Bronchial epithelial cell (primary cell): ENCODE measurements around the gene EYA2. TPM values are rescaled to one million over a fixed set of nuclear protein-coding genes. Genes with fewer than 3 reads are reported as not detected.

Source experiments
- DNase-seq: peaks from one replicate; pipeline ENCODE4 v3.0.0-alpha.2; 2010; ENCODE audit warnings: low read depth
- FAIRE-seq: peaks from 2 replicates; lab custom pipeline; 2011; peaks lifted over from hg19 to GRCh38; lab: Jason Lieb, UNC
- H3K27me3 ChIP-seq: 2 replicates; pipeline ENCODE4 v1.5.1; 2011; ENCODE audit warnings: low read length; ENCODE audit not compliant: control insufficient read depth, insufficient read depth
- H3K36me3 ChIP-seq: 2 replicates; pipeline ENCODE4 v1.5.1; 2011; ENCODE audit warnings: low read length; ENCODE audit not compliant: control insufficient read depth, insufficient read depth
- H3K4me3 ChIP-seq: 2 replicates; pipeline ENCODE4 v1.5.1; 2011; ENCODE audit warnings: mild to moderate bottlenecking, low read depth, low read length, control low read depth
- CTCF ChIP-seq: IDR thresholded peaks from 2 replicates; pipeline ENCODE4 v1.5.1; 2011; ENCODE audit warnings: mild to moderate bottlenecking, moderate library complexity, low read length, control low read depth, inconsistent platforms; ENCODE audit not compliant: insufficient read depth, severe bottlenecking
- total RNA-seq: library from RNA; depleted of rRNA; stranded (reverse); fragments of >200 nt; gene quantifications from 2 replicates; pipeline ENCODE4 v1.2.1, GENCODE V29; 2014

EYA2 gene
- total RNA-seq, 1 donor from 2014 or later = 8.4 TPM

DNA sequence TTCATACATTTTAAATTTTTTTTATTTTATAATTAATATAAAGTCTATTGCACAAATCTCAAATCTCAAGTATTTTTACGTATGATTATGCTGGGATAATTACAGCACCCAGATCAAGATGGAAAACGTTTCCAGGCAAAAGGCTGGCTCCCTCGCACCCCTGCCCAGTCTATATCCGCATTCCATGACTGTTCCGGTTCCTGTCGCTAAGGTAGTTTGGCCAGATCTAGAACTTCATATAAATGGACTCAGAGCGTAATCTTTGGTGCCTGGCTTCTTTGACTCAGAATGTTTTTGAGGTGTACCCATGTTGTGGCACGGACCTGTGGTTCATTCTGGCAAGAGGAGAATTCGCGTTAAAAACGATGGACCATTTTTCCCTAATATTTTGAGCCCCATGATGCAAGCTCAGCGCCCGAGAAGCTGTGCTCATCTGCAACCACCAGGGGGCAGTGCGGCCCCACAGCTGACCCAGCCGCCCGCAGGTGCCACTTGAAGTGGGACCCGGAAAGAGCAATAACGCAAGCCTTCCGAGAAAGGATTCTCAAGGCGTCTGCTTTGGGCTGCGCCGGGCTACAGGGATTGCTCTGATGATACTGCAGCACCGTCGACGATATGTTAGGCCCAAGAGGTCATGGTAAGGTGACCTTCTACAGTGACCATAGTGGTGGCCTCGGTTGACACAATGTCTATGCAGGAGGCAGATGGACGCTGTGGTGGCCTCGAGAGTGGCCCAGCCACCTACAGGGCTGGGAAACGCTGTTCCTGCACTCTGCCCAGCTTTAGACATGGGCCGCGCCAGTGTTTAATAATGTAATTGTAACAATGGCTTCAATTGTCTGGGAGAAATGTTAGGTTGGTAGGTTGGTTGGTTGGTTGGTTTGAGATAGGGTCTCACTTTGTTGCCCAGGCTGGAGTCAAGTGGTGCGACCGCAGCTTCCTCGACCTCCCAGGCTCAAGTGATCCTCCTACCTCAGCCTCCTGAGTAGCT lies 301.7 kb downstream of the EYA2 start:
- Histone ChIP-seq H3K4me3 (no peak overlapping the region), H3K27me3 (no peaks in the 10 kb centered on the region), H3K36me3 (no peaks in the 10 kb centered on the region)
- FAIRE-seq (no peak), DNase-seq (peak; percentile 38)
- TF ChIP-seq CTCF = peak; percentile 95

- DNase-seq (peak; percentile 54), FAIRE-seq (no peak)
- H3K27me3 ChIP-seq = no peaks in the 10 kb centered on the region
- no peaks in the 10 kb centered on the region for H3K36me3 ChIP-seq
- H3K4me3 ChIP-seq = no peak overlapping the region
- TF ChIP-seq CTCF = no peak
Observed at GRCh38 chr20:47198254-47198671, 303.6 kb downstream of the EYA2 start.

- FAIRE-seq = no peak
- no peak for TF ChIP-seq CTCF
- Histone ChIP-seq H3K27me3 (no peaks in the 10 kb centered on the region), H3K36me3 (no peaks in the 10 kb centered on the region), H3K4me3 (no peak overlapping the region)
- no peak for DNase-seq
Observed at GRCh38 chr20:47198996-47199552, 304.4 kb downstream of the EYA2 start.

- H3K36me3 ChIP-seq = no peaks in the 10 kb centered on the region
- no peak for DNase-seq
- no peaks in the 10 kb centered on the region for H3K27me3 ChIP-seq
- no peak overlapping the region for H3K4me3 ChIP-seq
- no peak for FAIRE-seq
- TF ChIP-seq CTCF = no peak
Observed at GRCh38 chr20:47201074-47201730, 306.6 kb downstream of the EYA2 start.

GRCh38 chr20:47202733-47203667 lies 308.4 kb downstream of the EYA2 start:
- Histone ChIP-seq H3K36me3 (no peaks in the 10 kb centered on the region), H3K4me3 (no peak overlapping the region), H3K27me3 (no peaks in the 10 kb centered on the region)
- DNase-seq (no peak), FAIRE-seq (no peak)
- TF ChIP-seq CTCF = no peak
